SK-N-SH treated with all-trans-retinoic acid at 6 μM for 48 hours (cell line): ENCODE results near the gene SRPX2.

Source experiments
- ATAC-seq: fragments of 200-7000 bp; cut with Tn5 transposase; 3 replicates; pipeline ENCODE4 v1.9.1; 2020; ENCODE audit warnings: mild to moderate bottlenecking, moderate library complexity
- ARNTL ChIP-seq: fragments of 450-650 bp; formaldehyde crosslinking; IDR thresholded peaks from 2 replicates; pipeline ENCODE4 v1.5.0; 2020; ENCODE audit warnings: low read depth, mild to moderate bottlenecking, moderate library complexity, borderline replicate concordance
- BACH2 ChIP-seq: fragments of 250-450 bp; sonication (Bioruptor Pico); IDR thresholded peaks from 2 replicates; pipeline ENCODE4 v1.9.0; 2021; ENCODE audit warnings: mild to moderate bottlenecking, borderline replicate concordance
- CSDC2 ChIP-seq: fragments of 250-450 bp; sonication (Bioruptor Pico); IDR thresholded peaks from 2 replicates; pipeline ENCODE4 v1.5.0; 2020; ENCODE audit warnings: mild to moderate bottlenecking, moderate library complexity
- GLIS3 ChIP-seq: fragments of 250-450 bp; sonication (Bioruptor Pico); IDR thresholded peaks from 2 replicates; pipeline ENCODE4 v1.5.0; 2020; ENCODE audit warnings: mild to moderate bottlenecking, moderate library complexity
- ISL1 ChIP-seq: fragments of 250-450 bp; sonication (Bioruptor Pico); IDR thresholded peaks from 2 replicates; pipeline ENCODE4 v2.1.2; 2022; ENCODE audit warnings: mild to moderate bottlenecking, moderate library complexity
- OSR1 ChIP-seq: fragments of 250-450 bp; sonication (Bioruptor Pico); IDR thresholded peaks from 2 replicates; pipeline ENCODE4 v1.8.0; 2022; ENCODE audit warnings: moderate library complexity, mild to moderate bottlenecking, inconsistent platforms
- PPARA ChIP-seq: fragments of 250-450 bp; sonication (Bioruptor Pico); IDR thresholded peaks from 2 replicates; pipeline ENCODE4 v1.5.0; 2020; ENCODE audit warnings: mild to moderate bottlenecking, borderline replicate concordance
- RARB ChIP-seq: fragments of 250-450 bp; sonication (Bioruptor Pico); IDR thresholded peaks from 2 replicates; pipeline ENCODE4 v1.8.0; 2021; ENCODE audit warnings: mild to moderate bottlenecking, moderate library complexity
- SNAI2 ChIP-seq: fragments of 250-450 bp; sonication (Bioruptor Pico); IDR thresholded peaks from 2 replicates; pipeline ENCODE4 v1.5.0; 2020; ENCODE audit warnings: mild to moderate bottlenecking, moderate library complexity
- TCF4 ChIP-seq: fragments of 250-450 bp; sonication (Bioruptor Pico); IDR thresholded peaks from 2 replicates; pipeline ENCODE4 v1.8.0; 2021; ENCODE audit warnings: mild to moderate bottlenecking, moderate library complexity, borderline replicate concordance
- TOX ChIP-seq: fragments of 250-450 bp; sonication (Bioruptor Pico); IDR thresholded peaks from 2 replicates; pipeline ENCODE4 v1.8.0; 2021; ENCODE audit warnings: mild to moderate bottlenecking, moderate library complexity, borderline replicate concordance
- ZFP3 ChIP-seq: fragments of 250-450 bp; sonication (Bioruptor Pico); IDR thresholded peaks from 2 replicates; pipeline ENCODE4 v1.5.0; 2020; ENCODE audit warnings: mild to moderate bottlenecking, moderate library complexity
- ZFP30 ChIP-seq: fragments of 450-650 bp; formaldehyde crosslinking; IDR thresholded peaks from 2 replicates; pipeline ENCODE4 v1.5.0; 2022; ENCODE audit warnings: mild to moderate bottlenecking, moderate library complexity
- ZNF70 ChIP-seq: fragments of 450-650 bp; formaldehyde crosslinking; IDR thresholded peaks from 2 replicates; pipeline ENCODE4 v1.5.0; 2020; ENCODE audit warnings: mild to moderate bottlenecking, moderate library complexity
- ZNF8 ChIP-seq: fragments of 450-650 bp; formaldehyde crosslinking; IDR thresholded peaks from 2 replicates; pipeline ENCODE4 v1.5.0; 2020; ENCODE audit warnings: mild to moderate bottlenecking, moderate library complexity
- TF ChIP-seq, protein P1 (sequence below): fragments of 250-450 bp; sonication (Bioruptor Pico); IDR thresholded peaks from 2 replicates; pipeline ENCODE4 v1.5.0; 2020; ENCODE audit warnings: mild to moderate bottlenecking, moderate library complexity
- TF ChIP-seq, protein P2 (sequence below): fragments of 250-450 bp; sonication (Bioruptor Pico); IDR thresholded peaks from 2 replicates; pipeline ENCODE4 v1.8.0; 2021; ENCODE audit warnings: low read depth, mild to moderate bottlenecking, moderate library complexity, borderline replicate concordance
- TF ChIP-seq, protein P3 (sequence below): fragments of 250-450 bp; sonication (Bioruptor Pico); IDR thresholded peaks from 2 replicates; pipeline ENCODE4 v1.5.1; 2020; ENCODE audit warnings: low read depth, mild to moderate bottlenecking, moderate library complexity
- TF ChIP-seq, protein P4 (sequence below): fragments of 250-450 bp; sonication (Bioruptor Pico); IDR thresholded peaks from 2 replicates; pipeline ENCODE4 v1.8.0; 2020; ENCODE audit warnings: mild to moderate bottlenecking, moderate library complexity, borderline replicate concordance
- TF ChIP-seq, protein P5 (sequence below): fragments of 250-450 bp; sonication (Bioruptor Pico); IDR thresholded peaks from 2 replicates; pipeline ENCODE4 v1.5.1; 2021; ENCODE audit warnings: mild to moderate bottlenecking, moderate library complexity

Gene SRPX2

DNA sequence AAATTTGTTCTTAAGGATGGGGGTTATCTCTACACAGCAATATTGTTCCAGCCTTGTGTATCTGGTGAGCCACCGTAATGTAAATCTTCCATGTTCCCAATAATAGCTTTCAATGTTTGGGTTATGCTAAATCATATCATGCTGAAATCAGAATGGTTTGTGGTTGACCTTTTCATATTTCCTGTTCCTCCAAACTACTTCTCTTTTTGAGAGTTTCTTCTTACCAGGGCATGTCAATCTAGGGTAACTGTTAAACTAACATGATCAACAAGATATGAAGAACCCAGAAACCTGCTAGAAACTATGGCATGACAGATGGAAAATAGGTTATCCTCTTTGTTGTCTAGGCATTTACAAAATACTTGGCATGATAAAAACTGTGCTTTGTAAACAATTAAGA, 37.2 kb upstream of the SRPX2 start:
- no peak for ATAC-seq
- no peak for TF ChIP-seq ZNF8 (CRISPR knock-in tag)
- no peak for TF ChIP-seq GLIS3
- no peak for TF ChIP-seq BACH2 (CRISPR knock-in tag)
- TF ChIP-seq ISL1: no peak
- TF ChIP-seq, protein P1, sequence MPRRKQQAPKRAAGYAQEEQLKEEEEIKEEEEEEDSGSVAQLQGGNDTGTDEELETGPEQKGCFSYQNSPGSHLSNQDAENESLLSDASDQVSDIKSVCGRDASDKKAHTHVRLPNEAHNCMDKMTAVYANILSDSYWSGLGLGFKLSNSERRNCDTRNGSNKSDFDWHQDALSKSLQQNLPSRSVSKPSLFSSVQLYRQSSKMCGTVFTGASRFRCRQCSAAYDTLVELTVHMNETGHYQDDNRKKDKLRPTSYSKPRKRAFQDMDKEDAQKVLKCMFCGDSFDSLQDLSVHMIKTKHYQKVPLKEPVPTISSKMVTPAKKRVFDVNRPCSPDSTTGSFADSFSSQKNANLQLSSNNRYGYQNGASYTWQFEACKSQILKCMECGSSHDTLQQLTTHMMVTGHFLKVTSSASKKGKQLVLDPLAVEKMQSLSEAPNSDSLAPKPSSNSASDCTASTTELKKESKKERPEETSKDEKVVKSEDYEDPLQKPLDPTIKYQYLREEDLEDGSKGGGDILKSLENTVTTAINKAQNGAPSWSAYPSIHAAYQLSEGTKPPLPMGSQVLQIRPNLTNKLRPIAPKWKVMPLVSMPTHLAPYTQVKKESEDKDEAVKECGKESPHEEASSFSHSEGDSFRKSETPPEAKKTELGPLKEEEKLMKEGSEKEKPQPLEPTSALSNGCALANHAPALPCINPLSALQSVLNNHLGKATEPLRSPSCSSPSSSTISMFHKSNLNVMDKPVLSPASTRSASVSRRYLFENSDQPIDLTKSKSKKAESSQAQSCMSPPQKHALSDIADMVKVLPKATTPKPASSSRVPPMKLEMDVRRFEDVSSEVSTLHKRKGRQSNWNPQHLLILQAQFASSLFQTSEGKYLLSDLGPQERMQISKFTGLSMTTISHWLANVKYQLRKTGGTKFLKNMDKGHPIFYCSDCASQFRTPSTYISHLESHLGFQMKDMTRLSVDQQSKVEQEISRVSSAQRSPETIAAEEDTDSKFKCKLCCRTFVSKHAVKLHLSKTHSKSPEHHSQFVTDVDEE (CRISPR knock-in tag): no peak
- TF ChIP-seq ZFP30 (CRISPR knock-in tag): no peak
- no peak for TF ChIP-seq OSR1 (CRISPR knock-in tag)
- TF ChIP-seq, protein P2, sequence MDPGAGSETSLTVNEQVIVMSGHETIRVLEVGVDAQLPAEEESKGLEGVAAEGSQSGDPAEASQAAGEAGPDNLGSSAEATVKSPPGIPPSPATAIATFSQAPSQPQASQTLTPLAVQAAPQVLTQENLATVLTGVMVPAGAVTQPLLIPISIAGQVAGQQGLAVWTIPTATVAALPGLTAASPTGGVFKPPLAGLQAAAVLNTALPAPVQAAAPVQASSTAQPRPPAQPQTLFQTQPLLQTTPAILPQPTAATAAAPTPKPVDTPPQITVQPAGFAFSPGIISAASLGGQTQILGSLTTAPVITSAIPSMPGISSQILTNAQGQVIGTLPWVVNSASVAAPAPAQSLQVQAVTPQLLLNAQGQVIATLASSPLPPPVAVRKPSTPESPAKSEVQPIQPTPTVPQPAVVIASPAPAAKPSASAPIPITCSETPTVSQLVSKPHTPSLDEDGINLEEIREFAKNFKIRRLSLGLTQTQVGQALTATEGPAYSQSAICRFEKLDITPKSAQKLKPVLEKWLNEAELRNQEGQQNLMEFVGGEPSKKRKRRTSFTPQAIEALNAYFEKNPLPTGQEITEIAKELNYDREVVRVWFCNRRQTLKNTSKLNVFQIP (CRISPR knock-in tag): no peak
- TF ChIP-seq PPARA (CRISPR knock-in tag): no peak
- no peak for TF ChIP-seq RARB (CRISPR knock-in tag)
- no peak for TF ChIP-seq ARNTL (CRISPR knock-in tag)
- TF ChIP-seq TCF4 (CRISPR knock-in tag): no peak

DNA sequence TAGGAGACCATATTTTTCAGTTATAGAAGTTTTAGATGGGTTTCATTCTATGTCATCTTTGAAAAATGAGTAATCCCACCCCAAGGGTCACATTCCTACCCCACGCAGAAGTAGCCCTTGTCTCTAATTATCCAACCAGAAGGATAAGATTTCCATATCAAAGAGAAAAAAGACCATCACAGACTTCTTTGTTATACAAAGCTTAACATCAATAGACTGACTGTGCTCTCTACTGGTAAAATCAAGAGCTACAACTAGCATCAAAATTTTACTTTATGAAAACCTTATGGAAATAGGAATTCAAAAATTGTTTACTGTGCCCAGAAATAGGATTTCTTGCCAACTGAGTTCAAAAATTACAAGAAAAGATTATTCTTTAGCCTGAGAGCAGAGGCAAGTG, 34.4 kb upstream of the SRPX2 start:
- TF ChIP-seq SNAI2 (CRISPR knock-in tag) (no peak), ZNF70 (CRISPR knock-in tag) (no peak), RARB (CRISPR knock-in tag) (no peak), TCF4 (CRISPR knock-in tag) (no peak), ZFP3 (no peak), OSR1 (CRISPR knock-in tag) (no peak), BACH2 (CRISPR knock-in tag) (no peak), ISL1 (no peak), CSDC2 (CRISPR knock-in tag) (no peak)
- TF ChIP-seq, protein P3, sequence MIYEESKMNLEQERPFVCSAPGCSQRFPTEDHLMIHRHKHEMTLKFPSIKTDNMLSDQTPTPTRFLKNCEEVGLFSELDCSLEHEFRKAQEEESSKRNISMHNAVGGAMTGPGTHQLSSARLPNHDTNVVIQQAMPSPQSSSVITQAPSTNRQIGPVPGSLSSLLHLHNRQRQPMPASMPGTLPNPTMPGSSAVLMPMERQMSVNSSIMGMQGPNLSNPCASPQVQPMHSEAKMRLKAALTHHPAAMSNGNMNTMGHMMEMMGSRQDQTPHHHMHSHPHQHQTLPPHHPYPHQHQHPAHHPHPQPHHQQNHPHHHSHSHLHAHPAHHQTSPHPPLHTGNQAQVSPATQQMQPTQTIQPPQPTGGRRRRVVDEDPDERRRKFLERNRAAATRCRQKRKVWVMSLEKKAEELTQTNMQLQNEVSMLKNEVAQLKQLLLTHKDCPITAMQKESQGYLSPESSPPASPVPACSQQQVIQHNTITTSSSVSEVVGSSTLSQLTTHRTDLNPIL (CRISPR knock-in tag): no peak

DNA sequence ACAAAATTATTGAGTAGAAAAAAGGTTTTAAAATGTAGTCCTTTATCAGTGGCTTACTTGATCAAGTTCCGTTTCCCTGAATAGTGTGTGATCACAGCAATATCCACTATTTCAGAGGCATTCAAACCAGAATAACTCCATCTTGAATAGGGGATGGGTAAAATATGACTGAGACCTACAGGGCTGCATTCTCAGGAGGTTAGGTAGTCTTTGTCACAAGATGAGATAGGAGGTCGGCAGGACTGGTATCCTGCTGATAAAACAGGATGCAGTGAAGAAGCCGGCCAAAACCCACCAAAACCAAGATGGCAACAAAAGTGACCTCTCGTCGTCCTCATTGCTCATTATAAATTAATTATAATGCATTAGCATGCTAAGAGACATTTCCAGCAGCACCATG, 32.0 kb upstream of the SRPX2 start:
- TF ChIP-seq ZNF70 (CRISPR knock-in tag) (no peak), GLIS3 (no peak), ARNTL (CRISPR knock-in tag) (no peak), ZNF8 (CRISPR knock-in tag) (no peak), ZFP30 (CRISPR knock-in tag) (no peak), TOX (no peak), ISL1 (no peak)
- TF ChIP-seq, protein P4, sequence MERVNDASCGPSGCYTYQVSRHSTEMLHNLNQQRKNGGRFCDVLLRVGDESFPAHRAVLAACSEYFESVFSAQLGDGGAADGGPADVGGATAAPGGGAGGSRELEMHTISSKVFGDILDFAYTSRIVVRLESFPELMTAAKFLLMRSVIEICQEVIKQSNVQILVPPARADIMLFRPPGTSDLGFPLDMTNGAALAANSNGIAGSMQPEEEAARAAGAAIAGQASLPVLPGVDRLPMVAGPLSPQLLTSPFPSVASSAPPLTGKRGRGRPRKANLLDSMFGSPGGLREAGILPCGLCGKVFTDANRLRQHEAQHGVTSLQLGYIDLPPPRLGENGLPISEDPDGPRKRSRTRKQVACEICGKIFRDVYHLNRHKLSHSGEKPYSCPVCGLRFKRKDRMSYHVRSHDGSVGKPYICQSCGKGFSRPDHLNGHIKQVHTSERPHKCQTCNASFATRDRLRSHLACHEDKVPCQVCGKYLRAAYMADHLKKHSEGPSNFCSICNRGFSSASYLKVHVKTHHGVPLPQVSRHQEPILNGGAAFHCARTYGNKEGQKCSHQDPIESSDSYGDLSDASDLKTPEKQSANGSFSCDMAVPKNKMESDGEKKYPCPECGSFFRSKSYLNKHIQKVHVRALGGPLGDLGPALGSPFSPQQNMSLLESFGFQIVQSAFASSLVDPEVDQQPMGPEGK (CRISPR knock-in tag): no peak
- no peak for ATAC-seq

More for the DNA sequence above, 34.4 kb upstream of the SRPX2 start:
- ATAC-seq: no peak

DNA sequence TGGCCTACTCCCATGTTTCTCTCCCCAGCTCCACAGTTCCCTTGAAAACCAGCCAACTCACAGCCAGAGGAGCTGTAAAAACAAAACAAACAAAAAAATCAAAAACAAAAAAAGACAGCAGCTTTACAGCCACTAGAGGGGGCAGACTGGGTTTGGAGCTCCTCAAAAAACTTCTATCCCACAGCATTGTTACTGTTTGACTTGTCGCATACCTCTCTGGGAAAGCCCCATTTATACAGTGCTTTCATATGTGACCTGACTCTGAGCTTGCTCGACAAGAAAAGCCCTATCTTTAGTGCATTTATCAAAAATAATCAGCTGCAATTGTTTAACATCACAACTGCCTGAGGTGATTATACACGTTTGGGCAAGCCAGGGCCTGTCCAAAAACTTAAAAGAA, 29.0 kb upstream of the SRPX2 start:
- ATAC-seq: peak; percentile 75
- TF ChIP-seq ARNTL (CRISPR knock-in tag): no peak
- TF ChIP-seq ZFP3: peak; percentile 72; the same call in 1 of the 2 replicates
- no peak for TF ChIP-seq ZNF70 (CRISPR knock-in tag)
- no peak for TF ChIP-seq OSR1 (CRISPR knock-in tag)
- no peak for TF ChIP-seq PPARA (CRISPR knock-in tag)

DNA sequence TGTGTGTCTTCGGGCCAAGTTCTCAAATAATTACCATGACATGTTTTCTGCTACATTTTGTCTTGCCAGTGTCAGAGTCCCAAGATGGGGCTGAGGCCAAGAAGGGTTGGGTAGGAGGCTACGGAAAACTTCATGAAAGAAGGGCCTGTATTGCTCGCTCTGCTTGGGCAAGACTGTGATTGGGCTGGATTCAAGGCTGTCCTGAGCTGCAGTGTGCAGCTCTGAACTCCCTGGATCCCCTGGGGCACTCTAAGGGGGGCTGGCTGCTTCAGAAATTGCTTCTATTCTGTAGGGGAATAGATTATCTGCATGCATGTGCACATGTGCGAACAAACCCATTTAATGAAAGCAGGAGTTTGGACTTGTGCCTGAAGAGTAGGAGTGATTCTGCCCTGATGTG, 21.0 kb upstream of the SRPX2 start:
- TF ChIP-seq, protein P3 (CRISPR knock-in tag): no peak
- TF ChIP-seq CSDC2 (CRISPR knock-in tag): no peak
- no peak for TF ChIP-seq GLIS3
- TF ChIP-seq PPARA (CRISPR knock-in tag): no peak
- no peak for TF ChIP-seq OSR1 (CRISPR knock-in tag)
- TF ChIP-seq, protein P5, sequence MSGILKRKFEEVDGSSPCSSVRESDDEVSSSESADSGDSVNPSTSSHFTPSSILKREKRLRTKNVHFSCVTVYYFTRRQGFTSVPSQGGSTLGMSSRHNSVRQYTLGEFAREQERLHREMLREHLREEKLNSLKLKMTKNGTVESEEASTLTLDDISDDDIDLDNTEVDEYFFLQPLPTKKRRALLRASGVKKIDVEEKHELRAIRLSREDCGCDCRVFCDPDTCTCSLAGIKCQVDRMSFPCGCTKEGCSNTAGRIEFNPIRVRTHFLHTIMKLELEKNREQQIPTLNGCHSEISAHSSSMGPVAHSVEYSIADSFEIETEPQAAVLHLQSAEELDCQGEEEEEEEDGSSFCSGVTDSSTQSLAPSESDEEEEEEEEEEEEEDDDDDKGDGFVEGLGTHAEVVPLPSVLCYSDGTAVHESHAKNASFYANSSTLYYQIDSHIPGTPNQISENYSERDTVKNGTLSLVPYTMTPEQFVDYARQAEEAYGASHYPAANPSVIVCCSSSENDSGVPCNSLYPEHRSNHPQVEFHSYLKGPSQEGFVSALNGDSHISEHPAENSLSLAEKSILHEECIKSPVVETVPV (CRISPR knock-in tag): no peak
- TF ChIP-seq ZFP30 (CRISPR knock-in tag): no peak
- no peak for TF ChIP-seq ZNF8 (CRISPR knock-in tag)
- no peak for ATAC-seq
